AG04450 (cell line): Measurements from ENCODE around the gene PEPD. TPM values are rescaled to one million over a fixed set of nuclear protein-coding genes. Genes with fewer than 3 reads are reported as not detected.

Experiments
- CTCF ChIA-PET: fragments of 300-600, 350-600 bp; formaldehyde crosslinking; extraction: SDS; loops from one replicate; lab custom pipeline; 2022; ENCODE audit warnings: antibody characterized with exemption, inconsistent platforms; lab: Charles Lee
- POLR2A ChIA-PET: fragments of 350-600 bp; formaldehyde crosslinking; extraction: SDS; loops from one replicate; lab custom pipeline; 2021; ENCODE audit warnings: antibody characterized with exemption, inconsistent platforms; lab: Yijun Ruan, JAX
- DNase-seq: peaks from one replicate; pipeline ENCODE4 v3.0.0-alpha.2; 2011; ENCODE audit warnings: low read depth, low spot score
- H3K27ac ChIP-seq: one replicate; pipeline ENCODE4 v1.5.1; 2012; ENCODE audit warnings: low read depth, low read length, control low read depth
- H3K27me3 ChIP-seq: one replicate; pipeline ENCODE4 v1.6.0; 2012; ENCODE audit warnings: low read length; ENCODE audit not compliant: control insufficient read depth, insufficient read depth
- H3K4me3 ChIP-seq: 2 replicates; pipeline ENCODE4 v1.5.1; 2011; ENCODE audit warnings: mild to moderate bottlenecking, low read depth, low read length, control low read depth
- H3K9me3 ChIP-seq: 2 replicates; pipeline ENCODE4 v1.5.1; 2012; ENCODE audit warnings: low read length; ENCODE audit not compliant: control insufficient read depth, insufficient read depth
- polyA plus RNA-seq: library from polyadenylated mRNA; depleted of rRNA; stranded (reverse); fragments of >200 nt; gene quantifications from 2 replicates; pipeline ENCODE4 v1.2.3, GENCODE V29; 2011
- TF ChIP-seq, protein P1 (sequence below): IDR thresholded peaks from 2 replicates; pipeline ENCODE4 v1.5.1; 2011; ENCODE audit warnings: low read depth, low read length, control low read depth, inconsistent platforms

PEPD gene
- polyA plus RNA-seq, 1 experiment: 67.1 TPM

DNA sequence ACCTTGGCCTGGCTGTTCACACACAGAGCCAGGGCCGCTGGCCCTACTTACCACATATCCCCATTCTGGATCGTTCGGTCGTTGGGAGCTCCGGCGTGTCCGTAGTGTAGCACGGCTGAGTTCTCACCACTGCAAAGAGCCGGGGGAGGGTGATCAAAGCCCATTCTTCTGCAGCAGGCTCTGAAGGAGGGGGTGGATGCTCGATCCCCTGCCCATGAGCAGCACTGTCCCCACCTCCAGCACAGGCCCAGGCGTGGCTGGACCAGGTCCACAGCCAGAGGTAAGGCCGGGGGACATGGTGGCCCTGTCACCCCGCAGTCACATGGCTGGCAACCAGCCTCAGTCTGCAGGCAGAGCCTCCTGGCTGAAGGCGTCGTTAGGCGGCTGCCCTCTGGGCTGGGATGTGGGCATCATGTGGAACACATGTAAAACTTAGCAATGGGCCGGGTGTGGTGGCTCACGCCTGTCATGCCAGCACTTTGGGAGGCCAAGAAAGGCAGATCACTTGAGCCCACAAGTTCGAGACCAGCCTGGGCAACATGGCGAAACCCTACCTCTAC is 109.9 kb downstream of the PEPD start:
- Histone ChIP-seq H3K4me3 (no peak overlapping the region), H3K27me3 (no peaks in the 10 kb centered on the region), H3K9me3 (no peaks in the 10 kb centered on the region), H3K27ac (no peak overlapping the region)
- POLR2A ChIA-PET: no interaction called here
- CTCF ChIA-PET: interaction anchor here (0.5 to 1.7 kb wide), 2 partner anchors 360 to 842 kb away, joined by 4 to 8 read pairs; no protein-coding TSS in a partner anchor
- no peak for DNase-seq
- TF ChIP-seq, protein P1, sequence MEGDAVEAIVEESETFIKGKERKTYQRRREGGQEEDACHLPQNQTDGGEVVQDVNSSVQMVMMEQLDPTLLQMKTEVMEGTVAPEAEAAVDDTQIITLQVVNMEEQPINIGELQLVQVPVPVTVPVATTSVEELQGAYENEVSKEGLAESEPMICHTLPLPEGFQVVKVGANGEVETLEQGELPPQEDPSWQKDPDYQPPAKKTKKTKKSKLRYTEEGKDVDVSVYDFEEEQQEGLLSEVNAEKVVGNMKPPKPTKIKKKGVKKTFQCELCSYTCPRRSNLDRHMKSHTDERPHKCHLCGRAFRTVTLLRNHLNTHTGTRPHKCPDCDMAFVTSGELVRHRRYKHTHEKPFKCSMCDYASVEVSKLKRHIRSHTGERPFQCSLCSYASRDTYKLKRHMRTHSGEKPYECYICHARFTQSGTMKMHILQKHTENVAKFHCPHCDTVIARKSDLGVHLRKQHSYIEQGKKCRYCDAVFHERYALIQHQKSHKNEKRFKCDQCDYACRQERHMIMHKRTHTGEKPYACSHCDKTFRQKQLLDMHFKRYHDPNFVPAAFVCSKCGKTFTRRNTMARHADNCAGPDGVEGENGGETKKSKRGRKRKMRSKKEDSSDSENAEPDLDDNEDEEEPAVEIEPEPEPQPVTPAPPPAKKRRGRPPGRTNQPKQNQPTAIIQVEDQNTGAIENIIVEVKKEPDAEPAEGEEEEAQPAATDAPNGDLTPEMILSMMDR: no peak

- Histone ChIP-seq H3K27me3 (no peaks in the 10 kb centered on the region), H3K9me3 (no peaks in the 10 kb centered on the region), H3K27ac (no peak overlapping the region), H3K4me3 (no peak overlapping the region)
- ChIA-PET CTCF (no interaction called here), POLR2A (no interaction called here)
- DNase-seq: no peak
- TF ChIP-seq, protein P1: no peak
These were observed 110.6 kb downstream of the PEPD start for GRCh38 chr19:33410915-33411401.

DNA sequence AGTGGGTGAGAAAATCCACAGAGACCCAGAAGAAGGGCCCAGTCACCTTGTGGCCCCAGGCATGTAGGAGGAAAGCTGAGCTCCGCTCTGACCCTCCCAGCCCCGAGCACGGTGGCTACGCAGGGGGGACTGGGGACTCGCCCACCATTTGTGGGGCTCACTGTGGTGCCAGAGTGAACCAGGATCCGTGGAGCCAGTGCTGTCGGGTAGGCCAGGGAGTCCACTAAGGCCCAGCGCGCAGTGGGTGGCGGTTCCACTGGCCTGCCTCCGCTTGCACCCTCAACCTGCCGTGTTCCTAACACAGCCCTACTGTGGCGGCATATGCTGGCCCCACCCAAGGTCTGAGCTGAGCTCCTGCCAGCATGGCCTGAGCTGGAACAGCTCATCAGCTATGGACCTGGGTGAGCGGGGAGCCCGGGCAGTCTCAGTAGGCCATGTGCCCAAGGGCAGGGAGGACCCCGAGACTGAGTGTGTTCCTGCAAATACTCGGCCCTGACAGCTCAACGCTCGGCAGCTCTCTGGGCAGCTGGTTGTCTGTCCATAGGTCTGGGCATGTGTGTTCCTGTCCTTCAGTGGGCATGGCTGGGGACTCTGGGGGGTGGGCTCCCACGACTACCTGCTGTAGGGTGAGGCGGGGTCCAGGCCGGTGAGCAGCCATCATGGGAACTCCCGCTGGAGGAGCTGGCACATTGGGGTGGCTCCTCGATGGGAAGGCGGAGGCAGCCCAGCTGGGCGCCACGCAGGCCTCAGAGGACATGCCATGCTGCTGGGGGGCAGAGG is 111.5 kb downstream of the PEPD start:
- Histone ChIP-seq H3K4me3 (no peak overlapping the region), H3K27me3 (no peaks in the 10 kb centered on the region), H3K9me3 (no peaks in the 10 kb centered on the region), H3K27ac (no peak overlapping the region)
- DNase-seq: no peak
- ChIA-PET CTCF (interaction anchor here (1.3 to 6.3 kb wide), 2 partner anchors 167 to 368 kb away, joined by 4 to 45 read pairs; no protein-coding TSS in a partner anchor), POLR2A (no interaction called here)
- TF ChIP-seq, protein P1: no peak

DNA sequence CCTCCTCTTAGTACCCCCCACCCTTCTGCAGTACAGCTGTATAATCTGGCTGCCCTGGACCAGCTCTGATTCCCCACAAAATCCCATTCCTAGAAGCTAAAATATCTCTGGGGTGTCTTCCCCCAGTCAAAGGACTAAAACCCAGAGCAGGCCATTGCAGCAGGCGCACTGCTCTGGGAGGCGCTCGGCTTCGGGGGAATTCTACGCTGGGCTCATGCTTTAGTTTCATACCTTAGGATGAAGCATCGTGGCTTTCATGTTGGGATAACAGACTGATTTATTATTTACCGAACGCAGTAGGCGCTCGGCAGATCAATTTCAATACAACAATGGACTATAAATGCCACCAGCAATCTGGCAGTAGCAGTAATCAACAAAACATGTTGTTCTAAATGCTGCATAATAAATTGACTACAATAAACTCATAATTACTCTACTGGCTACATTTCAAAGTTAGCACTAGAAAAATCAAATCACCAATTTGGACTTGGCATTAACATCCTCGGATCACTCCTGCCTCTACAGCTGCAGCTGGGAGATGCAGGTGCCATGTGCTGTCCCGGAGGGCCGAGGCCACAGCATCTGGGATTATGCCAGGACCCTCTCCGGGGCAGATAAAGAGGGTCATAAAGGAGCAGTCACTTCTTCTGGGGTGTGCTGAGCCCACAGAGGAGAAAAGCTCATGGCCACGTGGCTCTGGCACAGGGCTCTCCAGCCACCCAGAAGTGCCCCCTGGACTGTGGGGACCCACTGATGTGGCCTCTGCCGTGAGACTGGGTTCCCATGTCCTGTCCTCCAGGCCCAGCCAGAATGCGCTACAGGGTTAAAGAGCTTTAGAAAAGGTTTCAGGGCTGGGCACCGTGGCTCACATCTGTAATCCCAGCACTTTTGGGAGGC is 112.8 kb downstream of the PEPD start:
- CTCF ChIA-PET: interaction anchor here (0.6 to 6.3 kb wide), 10 partner anchors 27 to 713 kb away, joined by 3 to 45 read pairs (median 4); partner anchors contain the start of gene PEPD
- Histone ChIP-seq H3K27ac (no peak overlapping the region), H3K9me3 (no peaks in the 10 kb centered on the region), H3K27me3 (no peaks in the 10 kb centered on the region), H3K4me3 (no peak overlapping the region)
- DNase-seq: no peak
- TF ChIP-seq, protein P1: no peak
- POLR2A ChIA-PET: no interaction called here
